ENCODE measurements around the gene COG2.

Gene COG2

GRCh38 chr1:230700132-230700531, 57.9 kb downstream of the COG2 start:
- no peak for FAIRE-seq
- no peak for TF ChIP-seq CTCF (IDR thresholded peaks at IDR 0.05; ENCODE audit: insufficient read depth, missing control alignments)
- DNase-seq (ENCODE audit: insufficient read length, low spot score): no peak

- TF ChIP-seq CTCF (IDR thresholded peaks at IDR 0.05; ENCODE audit: insufficient read depth, missing control alignments): no peak
- no peak for DNase-seq (ENCODE audit: insufficient read length, low spot score)
- FAIRE-seq: no peak
These were observed 59.2 kb downstream of the COG2 start for GRCh38 chr1:230701434-230701833.

GRCh38 chr1:230701895-230702768, 59.9 kb downstream of the COG2 start:
- DNase-seq (ENCODE audit: insufficient read length, low spot score): no peak
- no peak for TF ChIP-seq CTCF (IDR thresholded peaks at IDR 0.05; ENCODE audit: insufficient read depth, missing control alignments)
- FAIRE-seq: no peak

- TF ChIP-seq CTCF (IDR thresholded peaks at IDR 0.05; ENCODE audit: insufficient read depth, missing control alignments): no peak
- FAIRE-seq: no peak
- no peak for DNase-seq (ENCODE audit: insufficient read length, low spot score)
These were observed 60.8 kb downstream of the COG2 start for GRCh38 chr1:230702934-230703678.

- no peak for FAIRE-seq
- no peak for TF ChIP-seq CTCF (IDR thresholded peaks at IDR 0.05; ENCODE audit: insufficient read depth, missing control alignments)
- DNase-seq (ENCODE audit: insufficient read length, low spot score): no peak
These were observed 61.6 kb downstream of the COG2 start for GRCh38 chr1:230703679-230704385.

GRCh38 chr1:230704830-230705229, 62.5 kb downstream of the COG2 start:
- no peak for TF ChIP-seq CTCF (IDR thresholded peaks at IDR 0.05; ENCODE audit: insufficient read depth, missing control alignments)
- DNase-seq (ENCODE audit: insufficient read length, low spot score) (no peak), FAIRE-seq (no peak)
